ENCODE measurements around the gene PIR. TPM values are rescaled to one million over a fixed set of nuclear protein-coding genes. Genes with fewer than 3 reads are reported as not detected.

The PIR gene
- total and polyA plus RNA-seq, 2 experiments from 2014 or later = 14.3 to 18.6 TPM

DNA sequence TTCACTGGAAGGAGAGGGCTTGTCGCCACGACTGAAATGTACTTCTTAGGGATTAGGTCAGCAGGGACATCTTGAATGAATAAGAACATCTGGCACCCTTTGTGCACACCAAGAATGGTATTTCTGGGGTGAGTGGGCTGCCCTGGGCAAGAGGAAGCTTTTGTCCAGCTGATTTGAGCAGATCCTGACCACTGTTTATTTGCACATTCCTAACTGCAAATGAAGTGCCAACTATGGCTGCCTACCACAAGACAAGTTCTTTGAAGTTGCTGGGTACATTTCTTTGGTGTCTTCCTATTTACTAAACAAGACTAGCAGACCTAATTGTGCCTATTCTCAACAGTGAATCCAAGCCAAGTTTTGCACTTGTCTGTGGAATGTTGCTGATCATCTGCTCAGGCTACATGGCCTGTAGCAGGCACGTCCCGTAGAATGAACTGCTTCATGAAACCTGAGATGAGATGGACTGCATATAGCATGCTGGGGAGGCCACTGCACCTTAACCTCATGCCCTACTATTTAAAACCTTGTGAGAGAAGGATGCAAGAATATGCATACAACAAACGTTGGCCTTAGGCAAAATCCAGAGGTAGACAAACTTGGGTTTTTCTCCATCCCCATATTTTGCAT, 45.0 kb downstream of the PIR start:
- Histone ChIP-seq H4K20me1 (ENCODE audit: insufficient read depth, poor library complexity, severe bottlenecking) (no peaks in the 10 kb centered on the region), H3K9me2 (replicated peaks; ENCODE audit: insufficient read depth) (no peaks in the 10 kb centered on the region), H3K79me2 (no peaks in the 10 kb centered on the region), H2AFZ (no peak overlapping the region), H3K4me3 (no peak overlapping the region), H3K27me3 (no peaks in the 10 kb centered on the region), H3K4me2 (no peak overlapping the region), H3K36me3 (replicated peaks; ENCODE audit: insufficient read depth, low read depth) (no peaks in the 10 kb centered on the region), H3K4me1 (ENCODE audit: insufficient read depth) (no peaks in the 10 kb centered on the region), H3K9me3 (ENCODE audit: low read depth) (no peaks in the 10 kb centered on the region), H3K27ac (no peak overlapping the region)
- TF ChIP-seq EZH2phosphoT487 (IDR thresholded peaks at IDR 0.05; ENCODE audit: low read depth, severe bottlenecking, unreplicated experiment) = no peak
- no peak for TF ChIP-seq EZH2 (IDR thresholded peaks at IDR 0.05; ENCODE audit: borderline replicate concordance)
- TF ChIP-seq, protein P1, sequence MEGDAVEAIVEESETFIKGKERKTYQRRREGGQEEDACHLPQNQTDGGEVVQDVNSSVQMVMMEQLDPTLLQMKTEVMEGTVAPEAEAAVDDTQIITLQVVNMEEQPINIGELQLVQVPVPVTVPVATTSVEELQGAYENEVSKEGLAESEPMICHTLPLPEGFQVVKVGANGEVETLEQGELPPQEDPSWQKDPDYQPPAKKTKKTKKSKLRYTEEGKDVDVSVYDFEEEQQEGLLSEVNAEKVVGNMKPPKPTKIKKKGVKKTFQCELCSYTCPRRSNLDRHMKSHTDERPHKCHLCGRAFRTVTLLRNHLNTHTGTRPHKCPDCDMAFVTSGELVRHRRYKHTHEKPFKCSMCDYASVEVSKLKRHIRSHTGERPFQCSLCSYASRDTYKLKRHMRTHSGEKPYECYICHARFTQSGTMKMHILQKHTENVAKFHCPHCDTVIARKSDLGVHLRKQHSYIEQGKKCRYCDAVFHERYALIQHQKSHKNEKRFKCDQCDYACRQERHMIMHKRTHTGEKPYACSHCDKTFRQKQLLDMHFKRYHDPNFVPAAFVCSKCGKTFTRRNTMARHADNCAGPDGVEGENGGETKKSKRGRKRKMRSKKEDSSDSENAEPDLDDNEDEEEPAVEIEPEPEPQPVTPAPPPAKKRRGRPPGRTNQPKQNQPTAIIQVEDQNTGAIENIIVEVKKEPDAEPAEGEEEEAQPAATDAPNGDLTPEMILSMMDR (IDR thresholded peaks at IDR 0.05; ENCODE audit: poor library complexity) = no peak
- WGBS (ENCODE audit: low lambda C conversion rate, missing lambda C conversion rate) = 57% methylated on average over 5 of the region's 5 CpGs
- no peak for DNase-seq (ENCODE audit: low spot score)

DNA sequence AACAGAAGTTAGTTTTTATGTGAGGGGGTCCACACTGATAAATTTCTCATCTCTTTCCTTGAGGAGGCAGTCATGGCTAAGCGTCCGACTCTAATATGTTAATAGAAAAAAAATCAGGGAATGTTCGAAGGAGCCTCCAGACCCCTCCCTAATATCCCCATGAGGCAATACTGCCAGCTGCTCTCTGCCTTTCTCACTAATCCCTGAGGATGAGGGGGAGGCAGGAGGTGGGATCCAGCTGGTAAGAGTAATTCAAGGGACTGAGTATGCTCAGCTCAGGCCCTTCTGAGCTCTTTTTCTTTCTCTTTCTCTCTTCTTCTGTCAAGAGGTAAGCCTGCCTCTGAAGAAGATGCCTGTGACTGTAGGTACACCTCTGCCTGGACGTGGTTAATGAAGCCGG, 51.7 kb downstream of the PIR start:
- no peak overlapping the region for H3K4me3 ChIP-seq
- no peak for DNase-seq (ENCODE audit: low spot score)
- no peaks in the 10 kb centered on the region for H3K79me2 ChIP-seq
- H3K9me3 ChIP-seq (ENCODE audit: low read depth) = no peaks in the 10 kb centered on the region
- WGBS (ENCODE audit: low lambda C conversion rate, missing lambda C conversion rate) = 74% methylated on average over 5 of the region's 5 CpGs
- no peaks in the 10 kb centered on the region for H3K27me3 ChIP-seq
- H3K9me2 ChIP-seq (replicated peaks; ENCODE audit: insufficient read depth) = no peaks in the 10 kb centered on the region
- H3K27ac ChIP-seq = no peak overlapping the region
- H3K4me1 ChIP-seq (ENCODE audit: insufficient read depth) = no peaks in the 10 kb centered on the region
- no peak overlapping the region for H3K4me2 ChIP-seq
- TF ChIP-seq, protein P1 (IDR thresholded peaks at IDR 0.05; ENCODE audit: poor library complexity) = no peak
- TF ChIP-seq EZH2phosphoT487 (IDR thresholded peaks at IDR 0.05; ENCODE audit: low read depth, severe bottlenecking, unreplicated experiment) (no peak), EZH2 (IDR thresholded peaks at IDR 0.05; ENCODE audit: borderline replicate concordance) (no peak)
- H4K20me1 ChIP-seq (ENCODE audit: insufficient read depth, poor library complexity, severe bottlenecking) = no peaks in the 10 kb centered on the region
- no peaks in the 10 kb centered on the region for H3K36me3 ChIP-seq (replicated peaks; ENCODE audit: insufficient read depth, low read depth)
- H2AFZ ChIP-seq = no peak overlapping the region

DNA sequence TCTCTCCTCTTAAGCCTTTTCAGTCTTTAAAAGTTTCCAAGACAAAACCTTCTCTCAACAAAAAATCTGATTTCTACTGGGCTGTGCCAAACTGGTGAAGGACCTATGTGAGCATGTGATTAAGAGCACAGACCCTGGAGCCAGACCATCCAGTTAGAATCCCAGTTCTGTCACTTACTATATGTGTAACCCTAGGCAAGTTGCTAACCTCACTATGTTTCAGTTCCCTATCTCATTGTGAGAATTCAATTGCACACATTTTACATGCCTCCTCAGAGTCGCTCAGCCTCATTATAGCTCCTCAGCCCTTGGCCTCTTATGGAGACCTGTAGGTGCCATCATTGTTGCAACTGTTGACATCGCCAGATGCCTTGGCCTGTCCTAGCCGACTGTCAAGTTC, 54.8 kb downstream of the PIR start:
- H3K79me2 ChIP-seq = no peaks in the 10 kb centered on the region
- no peak for DNase-seq (ENCODE audit: low spot score)
- no peak for TF ChIP-seq EZH2 (IDR thresholded peaks at IDR 0.05; ENCODE audit: borderline replicate concordance)
- no peak for TF ChIP-seq EZH2phosphoT487 (IDR thresholded peaks at IDR 0.05; ENCODE audit: low read depth, severe bottlenecking, unreplicated experiment)
- TF ChIP-seq, protein P1 (IDR thresholded peaks at IDR 0.05; ENCODE audit: poor library complexity) = no peak
- no peaks in the 10 kb centered on the region for H3K9me2 ChIP-seq (replicated peaks; ENCODE audit: insufficient read depth)
- H3K4me3 ChIP-seq = no peak overlapping the region
- no peak overlapping the region for H2AFZ ChIP-seq
- H3K27ac ChIP-seq = no peak overlapping the region
- H3K27me3 ChIP-seq = no peaks in the 10 kb centered on the region
- H3K4me1 ChIP-seq (ENCODE audit: insufficient read depth) = no peaks in the 10 kb centered on the region
- H3K36me3 ChIP-seq (replicated peaks; ENCODE audit: insufficient read depth, low read depth) = no peaks in the 10 kb centered on the region
- H3K4me2 ChIP-seq = no peak overlapping the region
- H4K20me1 ChIP-seq (ENCODE audit: insufficient read depth, poor library complexity, severe bottlenecking) = no peaks in the 10 kb centered on the region
- WGBS (ENCODE audit: low lambda C conversion rate, missing lambda C conversion rate) = 94% methylated on average over 3 of the region's 3 CpGs
- H3K9me3 ChIP-seq (ENCODE audit: low read depth) = no peaks in the 10 kb centered on the region

All from hepatocyte (in vitro differentiated cells).